Panc1 (cell line): ENCODE measurements around the gene CENPS. TPM values are rescaled to one million over a fixed set of nuclear protein-coding genes. Genes with fewer than 3 reads are reported as not detected.

Experiments
- ATAC-seq: fragments of 200-7000 bp; cut with Tn5 transposase; 2 replicates; pipeline ENCODE4 v1.9.1; 2020; ENCODE audit warnings: mild to moderate bottlenecking, moderate library complexity
- BruUV-seq: library from RNA; stranded (reverse); fragments of 400-500 nt; replicated peaks from 2 replicates; lab custom pipeline; 2021; lab: Mats Ljungman, UMichigan
- CTCF ChIA-PET: fragments of 300-600 bp; sonication (Branson Sonifier 250); formaldehyde crosslinking; loops from one replicate; lab custom pipeline; 2022; ENCODE audit warnings: antibody characterized with exemption; lab: Charles Lee
- POLR2A ChIA-PET: fragments of 300-600 bp; sonication (Branson Sonifier 250); formaldehyde crosslinking; loops from one replicate; lab custom pipeline; 2022; ENCODE audit warnings: antibody characterized with exemption; lab: Charles Lee
- DNase-seq: peaks from one replicate; pipeline ENCODE4 v3.0.0-alpha.2; 2010; ENCODE audit warnings: low read depth, low spot score
- H3K27ac ChIP-seq: 2 replicates; pipeline ENCODE4 v1.5.1; 2011; ENCODE audit warnings: mild to moderate bottlenecking, low read length, inconsistent platforms
- H3K27me3 ChIP-seq: fragments of 200-500 bp; sonication (Bioruptor generic); 2 replicates; pipeline ENCODE4 v1.6.0; 2014; ENCODE audit warnings: low read length, inconsistent platforms; ENCODE audit not compliant: control insufficient read depth, insufficient read depth
- H3K36me3 ChIP-seq: fragments of 200-500 bp; sonication (Bioruptor generic); 2 replicates; pipeline ENCODE4 v1.5.1; 2014; ENCODE audit warnings: inconsistent platforms, mild to moderate bottlenecking, low read length, moderate library complexity; ENCODE audit not compliant: control insufficient read depth, insufficient read depth
- H3K4me1 ChIP-seq: 2 replicates; pipeline ENCODE4 v1.5.1; 2011; ENCODE audit warnings: inconsistent platforms, mild to moderate bottlenecking, low read length, moderate library complexity; ENCODE audit not compliant: control insufficient read depth, insufficient read depth
- H3K4me3 ChIP-seq, 2 experiments: 2 replicates each; pipeline ENCODE4 v1.5.1; 2011 to 2012; ENCODE audit warnings: low read depth in 2 of 2, low read length in 2 of 2, mild to moderate bottlenecking in 2 of 2, inconsistent platforms in 1 of 2, moderate library complexity in 1 of 2
- H3K9me3 ChIP-seq: fragments of 200-500 bp; sonication (Bioruptor generic); 2 replicates; pipeline ENCODE4 v1.5.1; 2014; ENCODE audit warnings: low read depth, mild to moderate bottlenecking, inconsistent platforms, low read length, moderate library complexity; ENCODE audit not compliant: control insufficient read depth, insufficient read depth
- CTCF ChIP-seq: fragments of 450-650 bp; IDR thresholded peaks from 2 replicates; pipeline ENCODE4 v1.5.1; 2017; ENCODE audit warnings: mild to moderate bottlenecking
- POLR2AphosphoS5 ChIP-seq: IDR thresholded peaks from 2 replicates; pipeline ENCODE4 v1.6.1; 2012; ENCODE audit warnings: mild to moderate bottlenecking, low read depth, low read length, moderate library complexity
- REST ChIP-seq, 2 experiments: IDR thresholded peaks; 2 replicates each; pipeline ENCODE4 v1.6.1; 2011 to 2012; ENCODE audit warnings: low read depth in 2 of 2, control low read depth in 1 of 2, low read length in 1 of 2, mild to moderate bottlenecking in 1 of 2, moderate library complexity in 1 of 2; ENCODE audit not compliant: insufficient read depth in 1 of 2
- SIN3A ChIP-seq: IDR thresholded peaks from 2 replicates; pipeline ENCODE4 v1.6.1; 2012; ENCODE audit warnings: low read depth, mild to moderate bottlenecking, low read length, moderate library complexity, borderline replicate concordance; ENCODE audit not compliant: insufficient read depth
- TCF7L2 ChIP-seq: IDR thresholded peaks from 2 replicates; pipeline ENCODE4 v1.6.1; 2011; ENCODE audit warnings: mild to moderate bottlenecking, low read depth, low read length, inconsistent platforms
- in situ Hi-C: cut with HindIII; loops from 2 replicates; pipeline ENCODE4 v1.10.0; 2016; ENCODE audit warnings: low sequenced_read_pairs, low pct_unique_long_range_greater_than_20kb
- intact Hi-C: fragments of 100-400 bp; cut with micrococcal nuclease; formaldehyde crosslinking; loops from one replicate; pipeline ENCODE4 v1.10.0; 2022; ENCODE audit not compliant: unreplicated experiment
- total RNA-seq: library from RNA; stranded (reverse); gene quantifications from one replicate; pipeline ENCODE4 v1.2.1, GENCODE V29; 2021; ENCODE audit not compliant: unreplicated experiment

The CENPS gene
- total RNA-seq, 1 experiment from 2014 or later = 40.8 TPM

DNA sequence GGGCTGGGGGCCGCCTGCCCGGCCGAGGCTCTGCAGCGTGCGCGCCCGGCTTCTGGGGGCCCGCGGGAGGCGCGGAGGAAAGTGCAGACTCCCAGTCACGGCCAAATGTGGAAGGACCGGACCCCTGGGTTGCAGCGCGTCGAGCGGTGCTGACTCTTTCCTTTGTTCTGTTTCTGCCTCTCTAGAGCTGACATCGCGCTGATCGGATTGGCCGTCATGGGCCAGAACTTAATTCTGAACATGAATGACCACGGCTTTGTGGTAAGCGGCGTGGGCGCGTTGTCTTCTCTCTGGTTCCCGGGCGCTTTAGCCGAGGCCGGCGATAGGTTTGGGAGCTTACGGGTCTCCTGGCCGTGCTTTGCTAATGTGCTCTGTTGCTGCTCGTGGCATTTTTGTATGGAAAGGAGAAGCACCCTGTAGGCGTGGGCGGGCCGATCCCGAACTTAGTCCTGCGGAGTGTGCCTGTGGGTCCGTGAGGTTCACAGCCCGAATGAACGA is 30.7 kb upstream of the CENPS start:
- Histone ChIP-seq H3K27ac (peak overlapping the region; percentile 68), H3K9me3 (0 out of 2 replicates have a peak, but pooled peaks cover under 1% of the 10 kb centered on the region), H3K27me3 (no peaks in the 10 kb centered on the region), H3K36me3 (peaks cover 8% of the 10 kb centered on the region; the same call in 1 of the 2 replicates), H3K4me1 (0 out of 2 replicates have a peak, but pooled peaks cover 5% of the 10 kb centered on the region), H3K4me3 (peak overlapping the region; percentile 68 to 83)
- no peak for DNase-seq
- ChIA-PET POLR2A (interaction anchor here (0.6 kb wide), 1 partner anchor 9 kb away, joined by 3 read pairs; no protein-coding TSS in a partner anchor), CTCF (interaction anchor here (1.1 kb wide), 1 partner anchor 22 kb away, joined by 3 read pairs; no protein-coding TSS in a partner anchor)
- in situ Hi-C loops = no loop called here
- intact Hi-C loops = no loop called here
- BruUV-seq = no TSS peak
- no peak for TF ChIP-seq CTCF
- TF ChIP-seq TCF7L2 = peak; percentile 30; the same call in 1 of the 2 replicates
- no peak for ATAC-seq

GRCh38 chr1:10400013-10400412 is 30.2 kb upstream of the CENPS start:
- Histone ChIP-seq H3K27me3 (no peaks in the 10 kb centered on the region), H3K9me3 (no peaks in the 10 kb centered on the region), H3K36me3 (peaks cover 8% of the 10 kb centered on the region; the same call in 1 of the 2 replicates), H3K4me1 (0 out of 2 replicates have a peak, but pooled peaks cover 5% of the 10 kb centered on the region), H3K27ac (peak overlapping the region; percentile 68), H3K4me3 (peak overlapping the region; percentile 68 to 83)
- ChIA-PET CTCF (no interaction called here), POLR2A (interaction anchor here (0.6 to 0.7 kb wide), 2 partner anchors 9 to 184 kb away, joined by 3 read pairs; no protein-coding TSS in a partner anchor)
- TF ChIP-seq REST (IDR thresholded peaks at IDR 0.05; ENCODE audit: insufficient read depth in 1 of 2, low read depth in 2 of 2, low read length in 1 of 2) = no peak
- no peak for TF ChIP-seq POLR2AphosphoS5
- no peak for TF ChIP-seq TCF7L2
- TF ChIP-seq SIN3A = no peak
- no peak for TF ChIP-seq CTCF
- in situ Hi-C loops (no loop called here), intact Hi-C loops (no loop called here)
- BruUV-seq = no TSS peak
- DNase-seq = no peak
- ATAC-seq = no peak
